Measurements from ENCODE around the gene PODXL.

Gene PODXL

DNA sequence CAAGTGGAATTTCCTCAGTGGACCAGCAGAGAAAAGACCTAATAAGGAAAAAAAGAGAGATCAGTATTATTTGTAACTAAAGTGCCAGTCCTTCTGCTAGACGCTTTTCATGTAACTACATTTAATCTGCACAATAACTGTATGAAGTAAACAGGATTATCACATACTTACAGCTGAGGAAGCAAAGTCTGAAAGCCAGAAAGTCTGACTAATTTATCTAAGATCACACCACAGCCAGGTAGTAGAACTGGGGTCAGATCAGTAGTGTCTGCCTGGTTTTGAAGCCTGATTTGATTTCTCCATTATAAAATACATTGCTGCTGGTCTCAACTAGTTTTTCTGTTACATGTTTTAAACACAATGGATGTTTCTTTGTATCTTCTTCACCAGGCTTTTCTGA, 69.2 kb downstream of the PODXL start:
- TF ChIP-seq, protein P1, sequence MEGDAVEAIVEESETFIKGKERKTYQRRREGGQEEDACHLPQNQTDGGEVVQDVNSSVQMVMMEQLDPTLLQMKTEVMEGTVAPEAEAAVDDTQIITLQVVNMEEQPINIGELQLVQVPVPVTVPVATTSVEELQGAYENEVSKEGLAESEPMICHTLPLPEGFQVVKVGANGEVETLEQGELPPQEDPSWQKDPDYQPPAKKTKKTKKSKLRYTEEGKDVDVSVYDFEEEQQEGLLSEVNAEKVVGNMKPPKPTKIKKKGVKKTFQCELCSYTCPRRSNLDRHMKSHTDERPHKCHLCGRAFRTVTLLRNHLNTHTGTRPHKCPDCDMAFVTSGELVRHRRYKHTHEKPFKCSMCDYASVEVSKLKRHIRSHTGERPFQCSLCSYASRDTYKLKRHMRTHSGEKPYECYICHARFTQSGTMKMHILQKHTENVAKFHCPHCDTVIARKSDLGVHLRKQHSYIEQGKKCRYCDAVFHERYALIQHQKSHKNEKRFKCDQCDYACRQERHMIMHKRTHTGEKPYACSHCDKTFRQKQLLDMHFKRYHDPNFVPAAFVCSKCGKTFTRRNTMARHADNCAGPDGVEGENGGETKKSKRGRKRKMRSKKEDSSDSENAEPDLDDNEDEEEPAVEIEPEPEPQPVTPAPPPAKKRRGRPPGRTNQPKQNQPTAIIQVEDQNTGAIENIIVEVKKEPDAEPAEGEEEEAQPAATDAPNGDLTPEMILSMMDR (IDR thresholded peaks at IDR 0.05; ENCODE audit: low read length), result no peak
- TF ChIP-seq EZH2 (optimal IDR thresholded peaks at IDR 0.05; ENCODE audit: low read depth, low read length), result no peak
- Histone ChIP-seq H3K27ac (ENCODE audit: low read length) (no peak overlapping the region), H3K4me1 (ENCODE audit: low read length) (peaks cover 4% of the 10 kb centered on the region; the same call in 1 of the 2 replicates), H3K9me3 (replicated peaks; ENCODE audit: insufficient read depth, low read length) (no peaks in the 10 kb centered on the region), H3K79me2 (ENCODE audit: low read length) (no peaks in the 10 kb centered on the region), H3K4me2 (ENCODE audit: low read depth, low read length) (no peak overlapping the region), H3F3A (ENCODE audit: insufficient read depth, low read length) (no peaks in the 10 kb centered on the region), H3K4me3 (ENCODE audit: low read length) (no peak overlapping the region), H4K20me1 (ENCODE audit: insufficient read depth, low read length) (no peaks in the 10 kb centered on the region), H3K9ac (ENCODE audit: low read length) (no peak overlapping the region), H3K27me3 (replicated peaks; ENCODE audit: insufficient read depth, low read length) (no peaks in the 10 kb centered on the region), H3K9me2 (replicated peaks; ENCODE audit: insufficient read depth, low read length) (no peaks in the 10 kb centered on the region), H3K36me3 (replicated peaks; ENCODE audit: insufficient read depth, low read length) (no peaks in the 10 kb centered on the region), H2AFZ (ENCODE audit: low read length) (no peak overlapping the region)
- no peak for DNase-seq

DNA sequence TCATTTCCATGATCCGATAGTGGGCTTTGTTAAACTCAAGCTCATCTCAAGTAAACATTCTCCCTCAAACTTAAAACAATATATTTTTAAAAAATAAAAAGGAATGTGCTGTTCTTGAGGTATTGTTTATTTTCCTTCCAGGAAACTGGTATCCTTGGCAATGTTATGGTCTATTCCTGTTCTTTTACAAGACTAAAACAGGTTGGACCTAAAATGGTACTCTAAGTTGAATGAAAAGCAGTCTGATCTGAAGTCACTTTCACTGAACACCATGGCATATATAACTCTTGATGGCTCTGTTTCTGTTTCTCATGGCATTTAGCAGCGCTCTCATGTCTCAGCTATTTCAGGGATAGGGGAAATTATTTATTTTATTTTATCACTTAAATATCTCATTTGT, 70.1 kb downstream of the PODXL start:
- no peak overlapping the region for H3K4me3 ChIP-seq (ENCODE audit: low read length)
- H3K4me1 ChIP-seq (ENCODE audit: low read length), result peaks cover 4% of the 10 kb centered on the region; the same call in 1 of the 2 replicates
- H3K36me3 ChIP-seq (replicated peaks; ENCODE audit: insufficient read depth, low read length), result no peaks in the 10 kb centered on the region
- H3K9me3 ChIP-seq (replicated peaks; ENCODE audit: insufficient read depth, low read length), result no peaks in the 10 kb centered on the region
- no peaks in the 10 kb centered on the region for H3K27me3 ChIP-seq (replicated peaks; ENCODE audit: insufficient read depth, low read length)
- no peak overlapping the region for H3K27ac ChIP-seq (ENCODE audit: low read length)
- no peak overlapping the region for H3K4me2 ChIP-seq (ENCODE audit: low read depth, low read length)
- no peaks in the 10 kb centered on the region for H4K20me1 ChIP-seq (ENCODE audit: insufficient read depth, low read length)
- no peak for TF ChIP-seq EZH2 (optimal IDR thresholded peaks at IDR 0.05; ENCODE audit: low read depth, low read length)
- no peak for TF ChIP-seq EZH2phosphoT487 (IDR thresholded peaks at IDR 0.05; ENCODE audit: low read length)
- TF ChIP-seq, protein P1 (IDR thresholded peaks at IDR 0.05; ENCODE audit: low read length), result no peak
- no peaks in the 10 kb centered on the region for H3F3A ChIP-seq (ENCODE audit: insufficient read depth, low read length)
- H2AFZ ChIP-seq (ENCODE audit: low read length), result no peak overlapping the region
- no peaks in the 10 kb centered on the region for H3K79me2 ChIP-seq (ENCODE audit: low read length)
- H3K9me2 ChIP-seq (replicated peaks; ENCODE audit: insufficient read depth, low read length), result no peaks in the 10 kb centered on the region
- DNase-seq, result no peak
- H3K9ac ChIP-seq (ENCODE audit: low read length), result no peak overlapping the region

DNA sequence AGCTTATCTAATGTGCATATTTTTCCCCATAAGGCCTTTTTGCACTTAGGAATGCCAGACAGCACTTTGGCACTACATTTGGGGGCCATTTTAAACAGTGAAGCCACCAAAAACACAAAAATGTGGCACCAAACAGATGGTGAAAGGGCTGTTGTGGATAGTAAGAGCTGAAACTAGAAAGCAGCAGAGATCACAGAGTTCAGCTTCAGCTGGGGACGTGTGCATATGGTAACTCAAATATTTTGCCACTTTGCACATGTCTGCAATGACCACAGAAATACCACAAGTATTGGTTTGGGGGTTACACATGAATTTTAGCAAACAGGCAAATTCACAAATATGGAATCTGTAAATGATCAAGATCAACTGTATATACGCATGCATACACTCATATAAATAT, 72.8 kb downstream of the PODXL start:
- DNase-seq, result peak; percentile 65
- H3K9ac ChIP-seq (ENCODE audit: low read length), result no peak overlapping the region
- H2AFZ ChIP-seq (ENCODE audit: low read length), result no peak overlapping the region
- no peaks in the 10 kb centered on the region for H3F3A ChIP-seq (ENCODE audit: insufficient read depth, low read length)
- no peaks in the 10 kb centered on the region for H3K9me3 ChIP-seq (replicated peaks; ENCODE audit: insufficient read depth, low read length)
- no peaks in the 10 kb centered on the region for H3K36me3 ChIP-seq (replicated peaks; ENCODE audit: insufficient read depth, low read length)
- H3K4me2 ChIP-seq (ENCODE audit: low read depth, low read length), result no peak overlapping the region
- no peaks in the 10 kb centered on the region for H3K9me2 ChIP-seq (replicated peaks; ENCODE audit: insufficient read depth, low read length)
- H3K4me3 ChIP-seq (ENCODE audit: low read length), result no peak overlapping the region
- H3K79me2 ChIP-seq (ENCODE audit: low read length), result no peaks in the 10 kb centered on the region
- H3K4me1 ChIP-seq (ENCODE audit: low read length), result peaks cover 4% of the 10 kb centered on the region; the same call in 1 of the 2 replicates
- H4K20me1 ChIP-seq (ENCODE audit: insufficient read depth, low read length), result no peaks in the 10 kb centered on the region
- no peaks in the 10 kb centered on the region for H3K27me3 ChIP-seq (replicated peaks; ENCODE audit: insufficient read depth, low read length)
- H3K27ac ChIP-seq (ENCODE audit: low read length), result no peak overlapping the region
- TF ChIP-seq EZH2phosphoT487 (IDR thresholded peaks at IDR 0.05; ENCODE audit: low read length) (no peak), EZH2 (optimal IDR thresholded peaks at IDR 0.05; ENCODE audit: low read depth, low read length) (no peak)
- TF ChIP-seq, protein P1 (IDR thresholded peaks at IDR 0.05; ENCODE audit: low read length), result no peak

Data from MM.1S (cell line).